Gastrocnemius medialis (tissue), 4 donors: ENCODE results near the gene MAGEE1.

Source experiments
- CTCF ChIP-seq, 5 experiments: fragments of 450-650 bp in 3 of 5; fragments of 200-600 bp in 2 of 5; sonication (generic) in 2 of 5; IDR thresholded peaks in 4 of 5; conservative IDR thresholded peaks in 1 of 5; 1 replicate in 4 of 5; 2 replicates in 1 of 5; pipeline ENCODE4 v1.5.1; 2016 to 2019; ENCODE audit warnings: antibody characterized with exemption in 5 of 5, mild to moderate bottlenecking in 3 of 5, moderate library complexity in 3 of 5
- POLR2A ChIP-seq, 2 donors: fragments of 450-650 bp; IDR thresholded peaks; one replicate each; pipeline ENCODE4 v1.6.1; 2017; ENCODE audit warnings: antibody characterized with exemption in 2 of 2, mild to moderate bottlenecking in 2 of 2, moderate library complexity in 2 of 2

- TF ChIP-seq CTCF (IDR thresholded peaks at IDR 0.05 in 4 of 5, conservative IDR thresholded peaks at IDR 0.05 in 1 of 5): no peak
- no peak for TF ChIP-seq POLR2A (IDR thresholded peaks at IDR 0.05)
Measured at GRCh38 chrX:76453737-76454406, 26.4 kb downstream of the MAGEE1 start.
